Measurements from ENCODE around the gene NR3C1. TPM values are rescaled to one million over a fixed set of nuclear protein-coding genes. Genes with fewer than 3 reads are reported as not detected.
"Not testable (repeated sequence)": the region's sequence is repeated elsewhere in the genome, so short reads cannot be mapped to it uniquely, and the experiment has no call there.

The NR3C1 gene
- total RNA-seq, 1 donor = 168 TPM

DNA sequence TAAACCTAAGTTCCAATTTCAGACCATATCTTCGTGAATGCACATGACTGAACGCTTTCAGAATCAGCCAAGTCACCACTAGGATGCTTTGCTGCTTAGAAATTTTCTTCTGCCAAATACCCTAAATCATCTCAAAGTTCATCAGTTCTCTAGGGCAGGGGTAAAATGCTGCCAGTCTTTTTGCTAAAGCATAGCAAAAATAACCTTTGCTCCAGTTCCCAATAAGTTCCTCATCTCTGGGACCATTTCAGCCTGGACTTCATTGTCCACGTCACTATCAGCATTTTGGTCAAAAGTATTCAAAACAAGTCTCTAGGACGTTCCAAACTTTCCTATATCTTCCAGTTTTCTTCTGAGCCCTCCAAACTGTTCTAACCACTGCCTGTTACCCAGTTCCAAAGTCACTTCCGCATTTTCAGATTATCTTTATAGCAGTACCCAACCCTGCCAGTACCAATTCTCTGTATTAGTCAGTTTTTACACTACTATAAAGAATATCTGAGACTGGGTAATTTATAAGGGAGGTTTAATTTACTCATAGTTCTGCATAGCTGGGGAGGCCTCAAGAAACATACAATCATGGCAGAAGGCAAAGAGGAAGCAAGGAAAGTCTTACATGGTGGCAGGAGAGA lies 74.8 kb downstream of the NR3C1 start:
- Histone ChIP-seq H3K4me3 (ENCODE audit: low read length) (no peak overlapping the region), H3K9me3 (ENCODE audit: low read depth, low read length) (no peaks in the 10 kb centered on the region), H3K4me1 (ENCODE audit: insufficient read depth, low read length) (peaks cover 10% of the 10 kb centered on the region), H3K27me3 (ENCODE audit: insufficient read depth, low read length) (no peaks in the 10 kb centered on the region)

GRCh38 chr5:143325086-143325485 lies 78.4 kb downstream of the NR3C1 start:
- not testable (repeated sequence) for H3K9me3 ChIP-seq (ENCODE audit: low read depth, low read length); H3K4me3 ChIP-seq (ENCODE audit: low read length); H3K27me3 ChIP-seq (ENCODE audit: insufficient read depth, low read length)
- H3K4me1 ChIP-seq (ENCODE audit: insufficient read depth, low read length) = peaks cover 19% of the 10 kb centered on the region

DNA sequence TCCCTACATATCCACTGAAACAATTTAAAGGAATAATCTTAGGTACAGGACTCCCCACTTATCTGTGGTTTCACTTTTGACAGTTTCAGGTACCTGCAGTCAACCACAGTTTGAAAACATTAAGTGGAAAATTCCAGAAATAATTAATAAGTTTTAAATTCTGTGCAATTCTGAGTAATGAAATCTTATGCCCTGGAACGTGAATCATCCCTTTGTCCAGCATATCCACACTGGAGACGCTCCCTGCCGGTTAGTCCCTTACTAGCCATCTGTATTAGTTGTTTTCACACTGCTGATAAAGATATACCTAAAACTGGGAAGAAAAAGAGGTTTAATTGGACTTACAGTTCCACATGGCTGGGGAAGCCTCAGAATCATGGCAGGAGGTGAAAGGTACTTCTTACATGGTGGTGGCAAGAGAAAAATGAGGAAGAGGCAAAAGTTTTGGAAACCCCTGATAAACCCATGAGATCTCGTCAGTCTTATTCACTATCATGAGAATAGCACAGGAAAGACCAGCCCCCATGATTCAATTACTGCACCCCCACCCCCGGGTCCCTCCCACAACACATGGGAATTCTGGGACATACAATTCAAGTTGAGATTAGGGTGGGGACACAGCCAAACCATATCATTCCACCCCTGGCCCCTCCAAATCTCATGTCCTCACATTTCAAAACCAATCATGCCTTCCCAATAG lies 80.4 kb downstream of the NR3C1 start:
- peaks cover 19% of the 10 kb centered on the region for H3K4me1 ChIP-seq (ENCODE audit: insufficient read depth, low read length)
- H3K27me3 ChIP-seq (ENCODE audit: insufficient read depth, low read length); H3K4me3 ChIP-seq (ENCODE audit: low read length); H3K9me3 ChIP-seq (ENCODE audit: low read depth, low read length): not testable (repeated sequence)

DNA sequence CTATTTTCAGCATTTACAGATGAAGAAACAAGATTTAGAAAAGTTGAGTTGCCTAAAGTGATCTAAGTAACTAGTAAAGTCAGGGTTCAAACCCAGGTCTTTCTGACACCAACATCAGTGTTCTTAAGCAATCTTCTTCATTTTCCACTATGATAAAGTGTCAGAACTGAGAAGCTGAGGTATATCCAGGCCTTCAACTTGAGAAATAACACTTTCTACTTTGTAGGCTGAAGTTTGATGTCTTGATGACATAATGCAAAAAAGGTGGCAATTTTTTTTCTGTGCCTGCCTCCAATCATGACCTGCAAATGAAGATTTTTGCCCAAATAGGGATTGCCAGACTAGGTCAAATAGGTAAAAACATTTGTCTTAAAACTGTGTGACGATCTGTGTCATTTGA lies 81.3 kb downstream of the NR3C1 start:
- no peak overlapping the region for H3K4me3 ChIP-seq (ENCODE audit: low read length)
- peaks cover 15% of the 10 kb centered on the region for H3K4me1 ChIP-seq (ENCODE audit: insufficient read depth, low read length)
- H3K27me3 ChIP-seq (ENCODE audit: insufficient read depth, low read length) = no peaks in the 10 kb centered on the region
- H3K9me3 ChIP-seq (ENCODE audit: low read depth, low read length) = no peaks in the 10 kb centered on the region

GRCh38 chr5:143319437-143320227 lies 83.9 kb downstream of the NR3C1 start:
- H3K4me3 ChIP-seq (ENCODE audit: low read length) = no peak overlapping the region
- no peaks in the 10 kb centered on the region for H3K27me3 ChIP-seq (ENCODE audit: insufficient read depth, low read length)
- peaks cover 17% of the 10 kb centered on the region for H3K4me1 ChIP-seq (ENCODE audit: insufficient read depth, low read length)
- H3K9me3 ChIP-seq (ENCODE audit: low read depth, low read length) = no peaks in the 10 kb centered on the region

GRCh38 chr5:143318833-143319232 lies 84.7 kb downstream of the NR3C1 start:
- Histone ChIP-seq H3K4me1 (ENCODE audit: insufficient read depth, low read length) (peaks cover 15% of the 10 kb centered on the region), H3K27me3 (ENCODE audit: insufficient read depth, low read length) (no peaks in the 10 kb centered on the region), H3K9me3 (ENCODE audit: low read depth, low read length) (no peaks in the 10 kb centered on the region), H3K4me3 (ENCODE audit: low read length) (no peak overlapping the region)

- Histone ChIP-seq H3K27me3 (ENCODE audit: insufficient read depth, low read length) (no peaks in the 10 kb centered on the region), H3K4me1 (ENCODE audit: insufficient read depth, low read length) (peaks cover 15% of the 10 kb centered on the region), H3K4me3 (ENCODE audit: low read length) (no peak overlapping the region), H3K9me3 (ENCODE audit: low read depth, low read length) (no peaks in the 10 kb centered on the region)
Observed at GRCh38 chr5:143318270-143318669, 85.2 kb downstream of the NR3C1 start.

DNA sequence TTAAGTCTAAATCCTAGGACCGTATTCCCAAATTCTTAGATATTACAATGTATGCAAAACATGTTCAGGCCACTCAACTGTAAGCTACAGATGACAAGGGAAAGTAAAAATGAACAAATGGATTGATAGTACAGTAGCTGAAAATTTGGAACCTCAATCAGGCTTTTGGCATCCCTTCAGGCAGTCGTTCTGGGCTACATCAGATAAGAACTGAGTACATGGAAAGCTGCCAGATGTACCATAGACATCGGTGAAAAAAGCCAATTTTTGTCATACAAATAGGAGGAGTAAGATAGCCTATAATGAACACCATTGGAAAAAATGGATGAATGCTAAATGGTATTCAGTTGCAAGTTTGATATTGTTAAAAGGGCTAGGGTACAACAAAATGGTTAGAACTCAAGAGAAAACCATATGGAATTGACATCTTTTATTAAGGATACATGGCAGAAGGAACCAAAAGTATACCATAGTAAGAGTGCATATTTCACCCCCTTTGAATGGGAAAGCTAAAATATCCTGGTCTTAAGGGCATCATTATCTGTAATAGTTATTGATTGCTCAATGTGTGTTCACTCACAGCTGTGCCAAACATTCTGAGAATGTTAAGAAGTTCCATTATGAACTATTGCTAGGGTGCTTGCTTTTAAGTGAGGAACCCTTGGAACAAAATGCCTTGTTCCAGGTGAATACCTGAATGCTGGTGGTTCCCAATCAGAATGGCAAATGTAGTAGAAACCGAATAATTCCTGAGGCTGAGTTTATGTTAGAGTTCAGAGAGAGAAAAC lies 86.4 kb downstream of the NR3C1 start:
- H3K27me3 ChIP-seq (ENCODE audit: insufficient read depth, low read length) = no peaks in the 10 kb centered on the region
- peaks cover 7% of the 10 kb centered on the region for H3K4me1 ChIP-seq (ENCODE audit: insufficient read depth, low read length)
- H3K9me3 ChIP-seq (ENCODE audit: low read depth, low read length) = no peaks in the 10 kb centered on the region
- H3K4me3 ChIP-seq (ENCODE audit: low read length) = no peak overlapping the region

- Histone ChIP-seq H3K4me1 (ENCODE audit: insufficient read depth, low read length) (peaks cover 11% of the 10 kb centered on the region), H3K4me3 (ENCODE audit: low read length) (no peak overlapping the region), H3K9me3 (ENCODE audit: low read depth, low read length) (no peaks in the 10 kb centered on the region), H3K27me3 (ENCODE audit: insufficient read depth, low read length) (no peaks in the 10 kb centered on the region)
Observed at GRCh38 chr5:143316337-143316736, 87.1 kb downstream of the NR3C1 start.

DNA sequence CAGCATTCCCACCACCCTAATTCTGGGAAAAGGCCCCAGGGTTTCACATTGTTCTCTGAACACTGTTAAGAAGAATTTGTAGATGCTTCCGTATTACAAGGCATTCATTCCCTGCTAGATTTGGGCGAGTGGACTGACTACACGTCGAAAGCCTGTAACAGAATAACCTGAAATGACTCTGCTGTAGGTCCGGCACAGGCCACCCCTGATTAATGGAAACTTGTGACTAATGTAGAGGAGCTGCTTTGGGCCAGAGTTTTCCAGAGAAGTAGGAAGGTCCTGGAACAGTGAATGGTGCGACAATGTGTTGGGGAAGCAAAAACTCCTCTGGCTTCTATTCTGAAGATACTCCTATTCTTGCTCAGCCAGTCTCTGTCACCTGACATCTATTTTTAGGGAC lies 87.6 kb downstream of the NR3C1 start:
- Histone ChIP-seq H3K4me3 (ENCODE audit: low read length) (no peak overlapping the region), H3K27me3 (ENCODE audit: insufficient read depth, low read length) (no peaks in the 10 kb centered on the region), H3K9me3 (ENCODE audit: low read depth, low read length) (no peaks in the 10 kb centered on the region), H3K4me1 (ENCODE audit: insufficient read depth, low read length) (peaks cover 12% of the 10 kb centered on the region)

GRCh38 chr5:143315214-143315613 lies 88.3 kb downstream of the NR3C1 start:
- no peak overlapping the region for H3K4me3 ChIP-seq (ENCODE audit: low read length)
- H3K4me1 ChIP-seq (ENCODE audit: insufficient read depth, low read length) = peaks cover 17% of the 10 kb centered on the region
- H3K9me3 ChIP-seq (ENCODE audit: low read depth, low read length) = no peaks in the 10 kb centered on the region
- H3K27me3 ChIP-seq (ENCODE audit: insufficient read depth, low read length) = no peaks in the 10 kb centered on the region

DNA sequence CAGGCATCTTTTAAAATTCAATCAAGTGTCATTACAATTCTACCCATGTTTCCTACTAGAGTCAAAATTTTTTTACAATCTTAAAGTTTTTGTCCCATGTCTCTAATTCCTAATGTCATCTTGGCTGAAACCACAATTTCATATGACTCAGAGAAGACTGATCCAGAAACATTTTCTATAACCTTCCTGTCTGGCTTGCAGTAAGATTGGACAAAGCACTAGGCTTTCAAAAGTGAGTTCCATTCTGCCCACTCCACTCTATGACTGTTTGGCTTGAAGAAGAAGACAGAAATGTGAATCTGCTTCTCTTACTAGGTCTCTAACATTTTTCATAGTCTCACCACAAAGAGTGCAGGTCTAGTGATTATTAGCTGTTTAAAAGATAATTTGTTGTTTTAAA lies 88.8 kb downstream of the NR3C1 start:
- Histone ChIP-seq H3K9me3 (ENCODE audit: low read depth, low read length) (no peaks in the 10 kb centered on the region), H3K4me3 (ENCODE audit: low read length) (no peak overlapping the region), H3K27me3 (ENCODE audit: insufficient read depth, low read length) (no peaks in the 10 kb centered on the region), H3K4me1 (ENCODE audit: insufficient read depth, low read length) (peaks cover 21% of the 10 kb centered on the region)

DNA sequence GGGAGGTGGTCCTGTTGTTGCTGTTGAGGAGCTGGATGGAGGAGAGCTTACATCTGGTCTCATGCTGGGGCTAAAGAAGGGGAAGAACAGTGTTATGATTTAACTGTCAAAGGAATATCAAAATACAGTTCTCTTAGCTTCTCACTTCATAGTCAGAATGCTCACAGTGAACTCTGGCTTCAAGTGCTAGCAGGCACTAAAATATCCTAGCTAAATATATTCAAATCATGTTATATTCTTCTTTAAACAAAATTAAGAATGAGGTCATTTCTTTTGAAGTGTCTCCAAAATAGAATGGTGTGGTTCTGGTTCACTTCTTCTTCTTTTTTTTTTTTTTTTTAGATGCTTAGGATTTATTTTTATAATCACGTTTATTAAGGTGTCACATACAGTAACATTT lies 89.4 kb downstream of the NR3C1 start:
- H3K4me3 ChIP-seq (ENCODE audit: low read length) = no peak overlapping the region
- peaks cover 25% of the 10 kb centered on the region for H3K4me1 ChIP-seq (ENCODE audit: insufficient read depth, low read length)
- H3K27me3 ChIP-seq (ENCODE audit: insufficient read depth, low read length) = no peaks in the 10 kb centered on the region
- no peaks in the 10 kb centered on the region for H3K9me3 ChIP-seq (ENCODE audit: low read depth, low read length)

GRCh38 chr5:143313298-143313852 lies 90.1 kb downstream of the NR3C1 start:
- Histone ChIP-seq H3K4me3 (ENCODE audit: low read length) (no peak overlapping the region), H3K9me3 (ENCODE audit: low read depth, low read length) (no peaks in the 10 kb centered on the region), H3K4me1 (ENCODE audit: insufficient read depth, low read length) (peaks cover 25% of the 10 kb centered on the region), H3K27me3 (ENCODE audit: insufficient read depth, low read length) (no peaks in the 10 kb centered on the region)

DNA sequence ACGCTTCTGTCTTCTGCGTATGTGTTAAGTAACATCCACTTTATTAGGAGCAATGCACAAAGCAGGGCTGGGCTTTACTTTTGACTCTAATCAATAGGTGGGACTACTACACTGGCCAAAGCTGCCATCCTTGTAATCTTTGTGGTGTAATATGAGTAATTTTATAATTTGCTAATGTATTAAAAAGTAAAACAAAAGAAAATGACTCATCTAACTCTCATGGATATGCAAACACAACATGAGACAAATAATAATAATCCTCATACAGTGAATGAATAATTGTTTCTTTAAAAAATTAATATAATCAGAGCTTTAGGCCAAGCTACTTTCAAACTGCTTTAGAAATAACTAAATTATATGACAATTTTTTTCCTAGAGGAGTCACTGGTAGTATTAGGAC lies 90.7 kb downstream of the NR3C1 start:
- H3K9me3 ChIP-seq (ENCODE audit: low read depth, low read length) = no peaks in the 10 kb centered on the region
- no peak overlapping the region for H3K4me3 ChIP-seq (ENCODE audit: low read length)
- no peaks in the 10 kb centered on the region for H3K27me3 ChIP-seq (ENCODE audit: insufficient read depth, low read length)
- peaks cover 25% of the 10 kb centered on the region for H3K4me1 ChIP-seq (ENCODE audit: insufficient read depth, low read length)

All from mononuclear cell (primary cell).